Left forelimb (tissue), 1 donor: ENCODE measurements around the gene SLC22A16.

Source experiments
- DNase-seq: peaks from one replicate; pipeline ENCODE4 v3.0.0-alpha.2; 2018; ENCODE audit warnings: low spot score

The SLC22A16 gene

DNA sequence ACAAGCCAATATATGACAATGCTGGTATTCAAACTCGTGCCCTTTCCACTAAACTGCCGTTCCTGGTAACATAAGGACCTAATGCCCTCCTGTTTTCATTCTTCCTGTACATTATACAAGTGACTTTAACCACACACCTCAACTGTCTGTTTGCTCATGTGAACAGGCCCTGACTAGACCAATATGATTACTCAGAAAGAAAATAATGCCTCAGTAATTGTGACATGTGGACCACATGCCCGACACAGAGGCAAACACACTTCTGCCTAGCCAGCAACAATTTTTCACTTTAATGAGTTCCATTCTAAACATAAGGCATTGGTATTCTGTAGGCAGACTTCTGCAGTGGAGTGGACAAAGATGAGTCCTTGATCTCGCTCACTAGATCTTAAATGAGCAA lies 30.0 kb downstream of the SLC22A16 start:
- DNase-seq, result no peak

DNA sequence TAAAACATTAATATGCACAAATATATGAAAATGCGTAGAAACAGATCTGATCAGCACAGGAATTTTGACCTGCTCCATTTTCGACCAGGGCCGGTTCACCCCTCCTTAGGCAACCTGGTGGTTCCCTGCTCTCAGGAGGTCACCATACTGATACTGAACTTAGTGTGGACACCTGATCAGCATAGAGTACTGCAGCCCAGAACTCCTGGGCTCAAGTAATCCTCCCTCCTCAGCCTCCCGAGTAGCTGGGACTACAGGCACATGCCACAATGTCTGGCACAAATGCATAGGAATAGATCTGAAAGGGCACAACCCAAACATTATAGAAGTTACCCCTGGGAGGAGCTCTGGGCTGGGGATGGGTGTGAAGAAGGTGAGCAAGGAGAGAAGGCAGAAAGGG lies 36.4 kb downstream of the SLC22A16 start:
- no peak for DNase-seq

DNA sequence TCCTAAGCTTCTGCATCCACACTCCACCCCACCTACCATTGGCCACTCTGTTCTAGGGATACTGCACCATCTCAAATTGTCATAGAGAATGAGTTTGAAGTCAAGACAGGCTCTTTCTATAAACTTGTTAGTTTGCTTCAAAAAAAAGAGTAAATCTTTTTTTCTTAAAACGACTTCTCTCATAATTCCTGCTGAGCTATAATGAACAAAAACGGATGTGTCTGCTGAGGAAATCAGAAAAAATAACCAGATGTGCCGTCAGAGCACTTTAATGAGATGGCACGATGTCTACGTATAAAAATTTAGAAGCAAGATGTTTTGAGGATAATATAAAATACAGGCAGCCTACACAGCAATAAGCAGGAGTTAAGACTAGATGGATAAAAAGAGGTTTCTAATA lies 37.1 kb downstream of the SLC22A16 start:
- no peak for DNase-seq

DNA sequence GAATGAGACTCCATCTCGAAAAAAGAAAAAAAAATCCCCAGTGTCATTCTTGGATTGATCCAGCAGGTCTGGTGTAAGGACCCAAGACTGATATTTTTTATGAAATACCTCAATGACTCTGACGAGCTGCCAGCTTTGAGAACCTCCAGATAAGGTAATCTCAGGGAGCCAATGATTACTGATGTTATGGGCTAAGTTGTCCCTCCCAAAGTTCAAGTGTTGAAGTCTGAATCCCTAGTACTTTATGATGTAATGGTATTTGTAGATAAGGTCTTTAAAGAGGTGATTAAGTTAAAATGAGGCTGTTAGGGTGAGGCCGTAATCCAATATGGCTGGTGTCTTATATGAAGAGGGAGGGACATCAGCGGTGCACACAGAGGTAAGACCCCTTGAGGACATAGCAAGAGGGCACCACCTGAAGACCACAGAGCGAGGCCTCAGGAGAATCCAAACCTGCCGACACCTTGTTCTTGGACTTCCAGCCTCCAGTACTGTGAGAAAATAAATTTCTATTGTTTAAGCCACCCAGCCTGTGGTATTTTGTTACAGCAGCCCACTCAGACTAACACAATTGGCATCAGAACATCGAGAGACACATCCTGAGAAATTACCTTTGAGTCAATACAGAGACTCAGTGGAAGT lies 41.3 kb downstream of the SLC22A16 start:
- DNase-seq, result no peak

DNA sequence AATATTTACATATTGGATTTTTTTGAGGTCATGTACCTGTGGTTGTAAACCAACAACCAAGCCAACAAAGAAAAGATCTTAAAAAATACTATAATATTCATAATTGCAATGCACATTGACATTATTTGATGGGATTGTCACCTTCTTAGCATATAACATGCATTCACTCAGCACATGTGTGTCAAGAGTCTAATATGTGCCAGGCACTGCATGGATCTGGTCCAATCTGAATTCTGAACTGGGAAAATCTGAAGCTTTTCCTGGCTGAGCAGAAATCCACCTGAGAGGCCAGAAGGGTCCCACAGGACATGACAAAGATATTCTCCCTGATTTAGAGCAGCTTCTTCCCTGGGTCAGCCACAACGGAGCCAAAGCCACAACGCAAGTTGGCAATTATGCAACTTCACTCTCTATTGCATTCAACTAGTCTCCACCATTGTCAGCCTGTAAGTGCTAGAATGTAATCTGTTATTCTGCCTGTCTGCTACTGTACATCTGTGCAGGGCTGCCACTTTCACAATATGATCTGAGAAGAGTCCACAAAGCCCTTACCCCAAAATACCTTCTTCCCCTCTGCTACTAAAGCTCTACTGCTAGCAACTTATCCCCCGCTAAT lies 44.0 kb downstream of the SLC22A16 start:
- DNase-seq, result no peak

DNA sequence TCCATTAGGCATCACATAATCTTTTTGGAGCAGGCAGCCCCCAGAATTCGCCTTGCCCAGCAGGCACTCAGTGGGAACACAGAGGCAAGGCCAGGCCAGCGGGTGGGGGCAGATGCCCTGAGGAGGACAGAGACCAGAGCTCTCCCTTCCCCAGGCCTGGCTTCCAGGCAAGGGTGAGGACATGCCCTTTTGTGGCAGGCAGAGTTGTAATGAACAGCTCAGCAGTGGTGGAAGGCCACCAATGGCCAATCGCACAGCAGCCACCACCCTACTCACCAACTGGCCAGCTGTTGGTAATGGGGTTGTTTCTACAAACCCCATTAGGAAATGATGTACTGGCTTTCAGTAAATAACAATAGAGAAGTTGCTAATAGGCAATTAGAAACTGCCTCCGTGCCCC lies 45.7 kb downstream of the SLC22A16 start:
- no peak for DNase-seq

DNA sequence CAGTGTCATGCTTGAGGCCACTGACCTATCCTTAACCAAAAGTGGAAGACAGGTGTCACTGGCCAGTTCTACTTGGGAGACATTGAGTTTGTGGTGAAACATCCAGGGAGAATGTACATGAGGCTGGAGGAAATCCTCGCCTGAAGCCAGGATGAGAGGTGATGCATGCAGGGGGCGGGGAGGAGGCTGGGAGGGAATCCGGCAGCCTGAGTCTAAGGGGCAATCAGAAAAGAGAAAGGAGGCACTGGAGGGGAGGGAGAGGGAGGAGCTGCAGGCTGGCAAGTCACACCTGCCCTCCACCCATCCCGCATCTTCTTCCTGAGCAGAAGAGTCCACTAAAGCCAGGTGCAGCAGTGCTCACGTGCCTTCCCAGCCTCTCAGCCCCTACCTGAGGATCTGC lies 46.2 kb downstream of the SLC22A16 start:
- no peak for DNase-seq

DNA sequence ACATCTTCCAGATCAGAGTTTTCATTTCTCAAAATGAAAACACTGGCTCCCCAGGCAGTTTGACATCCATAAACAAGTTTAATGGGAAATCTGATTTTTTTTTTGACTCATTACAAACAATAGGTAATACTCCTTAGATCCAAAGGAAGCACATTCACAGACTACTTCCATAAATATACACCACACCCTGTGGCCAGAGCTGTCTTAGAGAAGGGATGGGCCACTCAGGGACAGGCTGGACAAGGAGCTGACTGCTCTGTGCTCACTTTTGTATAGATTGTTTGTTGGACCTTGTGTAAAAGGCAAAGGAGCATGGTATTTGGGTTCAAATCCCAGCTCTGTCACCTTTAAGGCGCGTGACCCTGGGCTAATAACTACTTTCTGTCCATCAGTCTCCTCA lies 48.3 kb downstream of the SLC22A16 start:
- no peak for DNase-seq

DNA sequence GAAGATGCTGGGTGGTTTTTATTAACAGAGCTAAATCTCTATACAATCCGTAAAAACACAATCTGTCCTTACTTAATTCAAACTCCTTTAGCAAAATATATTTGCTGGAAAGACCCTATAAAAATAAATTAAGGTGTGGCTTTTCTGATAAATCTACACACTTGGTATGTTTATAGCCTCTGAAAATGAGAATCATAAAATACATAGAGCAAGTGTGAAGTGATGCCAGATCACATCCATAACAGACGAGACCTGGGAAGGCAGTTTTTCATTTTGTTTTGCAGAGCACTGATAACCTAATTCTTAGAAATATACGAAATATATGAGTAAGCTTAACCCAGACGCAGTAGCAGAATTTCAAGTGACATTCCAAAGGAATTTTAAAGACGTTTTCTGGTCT lies 50.6 kb downstream of the SLC22A16 start:
- no peak for DNase-seq

DNA sequence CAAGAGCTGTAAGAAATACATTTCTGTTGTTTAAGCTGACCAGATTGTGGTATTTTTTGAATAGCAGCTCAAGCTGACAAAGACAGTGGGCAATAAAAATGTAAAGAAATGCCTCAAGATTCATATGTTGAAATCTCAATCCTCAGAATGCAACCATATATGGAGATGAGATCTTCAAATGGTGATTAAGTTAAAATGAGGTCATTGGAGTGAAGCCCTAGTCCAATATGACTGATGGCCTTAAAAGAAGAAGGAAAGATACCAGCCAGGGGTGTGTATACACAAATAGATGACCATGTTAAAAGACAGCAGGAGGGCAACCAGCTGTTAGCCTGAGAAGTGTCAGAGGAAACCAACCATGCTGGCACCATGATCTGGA lies 54.0 kb downstream of the SLC22A16 start:
- no peak for DNase-seq

DNA sequence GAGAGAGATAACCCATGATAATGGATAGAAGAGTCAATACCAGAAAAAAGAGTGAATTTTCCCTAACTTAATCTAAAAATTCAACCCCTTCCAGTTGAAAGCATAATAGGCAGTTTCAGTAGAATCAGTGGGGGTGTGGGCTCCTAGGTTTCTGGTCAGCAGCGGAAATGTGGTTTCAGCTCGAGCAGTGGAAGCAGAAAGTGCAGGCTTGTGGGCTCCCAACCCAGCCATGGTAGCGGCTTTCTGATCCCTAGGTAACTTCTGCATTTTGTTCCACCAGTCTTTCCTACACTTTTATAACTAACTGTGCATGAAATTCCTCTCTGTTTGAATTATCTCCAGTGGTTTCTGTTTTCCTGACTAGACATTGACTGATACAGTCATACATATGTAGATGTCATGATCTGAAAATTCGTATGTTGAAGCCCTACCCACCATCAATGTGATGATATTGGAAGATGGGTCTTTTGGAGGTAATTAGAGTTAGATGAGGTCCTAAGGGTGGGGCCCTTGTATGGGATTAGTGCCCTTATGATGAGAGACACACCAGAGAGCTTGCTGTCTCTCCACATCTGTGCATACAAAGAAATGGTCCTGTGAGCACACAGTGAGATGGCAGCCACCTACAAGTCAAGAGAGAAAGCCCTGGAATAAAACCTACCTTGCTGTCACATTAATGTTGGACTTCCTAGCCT lies 54.5 kb downstream of the SLC22A16 start:
- no peak for DNase-seq

DNA sequence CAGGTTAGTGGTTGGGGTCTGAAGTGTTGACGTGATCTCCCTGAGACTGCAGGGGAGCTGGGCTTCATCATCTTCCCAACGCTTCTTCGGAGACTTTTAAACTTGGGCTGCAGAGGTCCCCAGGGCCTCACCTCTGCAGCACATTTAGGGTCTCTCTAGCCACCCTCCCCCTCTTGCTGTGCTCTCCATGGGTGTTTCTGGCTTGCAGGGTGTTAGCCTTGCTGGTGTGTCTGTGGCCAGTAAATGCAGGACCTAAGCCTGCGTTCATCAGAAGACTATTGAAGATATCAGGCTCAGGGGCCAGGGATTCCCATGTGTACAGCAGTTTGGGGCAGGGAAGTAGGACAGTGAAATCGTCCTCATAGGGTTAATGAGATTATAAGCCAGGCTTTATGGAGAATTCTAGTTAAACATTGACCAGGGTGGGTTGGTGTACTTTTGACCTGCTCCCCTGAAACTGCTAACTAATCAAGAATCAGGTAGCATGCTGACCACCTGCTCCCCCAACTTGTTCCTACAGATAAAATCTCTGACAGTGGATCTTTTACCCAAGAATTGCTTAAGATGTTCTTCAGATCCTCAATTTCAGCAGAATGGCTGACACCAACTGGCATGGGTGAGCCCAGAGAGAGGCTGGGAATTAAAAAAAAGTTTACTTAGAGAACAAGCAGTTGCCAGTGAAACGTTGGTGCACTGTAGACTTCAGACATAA lies 57.2 kb downstream of the SLC22A16 start:
- no peak for DNase-seq

DNA sequence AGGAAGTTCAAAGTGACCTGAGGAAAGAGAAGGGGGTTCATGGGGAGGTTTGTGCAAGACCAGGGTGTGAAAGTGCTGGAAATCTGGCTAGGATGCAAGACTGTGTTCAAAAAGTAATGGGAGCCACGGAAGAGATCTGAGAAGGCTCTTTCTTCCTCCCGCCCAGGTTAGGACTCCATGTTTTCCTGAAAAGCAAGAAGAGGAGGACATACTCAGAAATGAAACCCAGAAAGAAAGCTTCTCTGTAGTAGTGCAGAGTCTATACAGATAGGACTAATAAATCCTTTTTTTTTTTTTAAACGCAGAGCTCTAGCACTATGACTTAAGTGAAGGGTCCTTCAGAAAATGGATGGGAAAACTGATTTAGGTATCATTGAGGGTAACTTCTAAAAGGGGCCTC lies 57.8 kb downstream of the SLC22A16 start:
- no peak for DNase-seq

DNA sequence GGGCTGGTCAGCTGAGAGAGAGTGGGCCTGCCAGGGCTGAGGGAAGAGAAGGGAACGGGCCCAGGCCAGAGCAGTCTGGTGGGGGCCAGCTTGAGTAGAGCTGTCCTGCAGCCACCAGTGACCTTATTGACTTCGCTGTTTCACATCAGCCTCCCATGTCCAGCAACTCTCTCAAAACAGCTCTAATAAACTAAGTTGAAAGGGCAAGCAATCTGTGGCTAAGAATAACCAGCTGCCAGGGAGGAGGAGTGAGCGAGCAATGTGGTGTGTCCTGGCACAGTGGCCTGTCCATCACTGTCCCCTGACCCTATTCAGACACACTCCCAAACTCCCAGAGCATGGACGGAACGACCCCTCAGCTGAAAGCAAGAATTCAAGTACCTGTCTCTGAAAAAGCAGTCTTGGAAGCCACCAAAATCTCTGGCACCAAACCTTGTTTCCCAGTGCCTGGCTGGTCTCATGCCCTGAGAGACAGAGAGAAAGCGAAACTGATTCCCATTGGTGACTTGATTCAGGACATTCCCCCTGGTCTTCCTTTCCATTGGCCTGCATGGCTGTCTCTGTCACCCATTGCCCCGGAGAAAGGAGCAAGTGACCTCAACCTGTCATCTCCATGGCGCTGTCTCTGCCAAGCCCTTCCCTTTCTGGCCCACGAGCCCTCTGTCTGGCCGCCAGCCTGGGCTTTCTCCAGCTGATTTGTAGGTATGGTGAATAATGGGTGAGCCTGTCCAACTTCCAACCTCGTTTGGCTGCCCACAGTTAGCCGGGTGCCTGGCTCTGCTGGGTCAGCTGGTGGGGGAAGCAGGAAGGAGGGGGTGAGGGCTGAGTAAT lies 61.1 kb downstream of the SLC22A16 start, which contains the start of gene DDO:
TSS of gene DDO (minus strand) at position 490 of the 831 bp plus-strand sequence. CDS start 2,113 bp downstream, outside the sequence.
- DNase-seq, result no peak

DNA sequence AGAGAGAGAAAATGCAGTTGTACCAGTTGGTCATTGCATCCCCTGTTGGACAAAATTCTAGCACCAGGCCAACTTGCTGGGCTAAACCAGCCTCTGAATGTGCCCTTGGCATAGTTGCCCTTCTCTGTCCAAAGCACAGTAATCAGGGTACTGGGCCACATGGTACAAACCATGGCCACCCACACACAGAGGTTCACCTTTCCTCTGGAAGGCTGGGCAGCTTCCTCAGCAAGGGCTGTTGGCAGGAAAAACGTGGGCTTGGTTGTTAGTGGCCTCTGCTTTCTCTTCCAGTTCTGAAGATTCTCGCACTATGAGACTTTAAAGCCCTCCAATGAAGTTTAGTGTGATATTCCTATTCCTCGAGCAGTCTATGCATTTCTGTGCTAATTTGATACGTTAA lies 61.7 kb downstream of the SLC22A16 start:
- DNase-seq, result no peak

DNA sequence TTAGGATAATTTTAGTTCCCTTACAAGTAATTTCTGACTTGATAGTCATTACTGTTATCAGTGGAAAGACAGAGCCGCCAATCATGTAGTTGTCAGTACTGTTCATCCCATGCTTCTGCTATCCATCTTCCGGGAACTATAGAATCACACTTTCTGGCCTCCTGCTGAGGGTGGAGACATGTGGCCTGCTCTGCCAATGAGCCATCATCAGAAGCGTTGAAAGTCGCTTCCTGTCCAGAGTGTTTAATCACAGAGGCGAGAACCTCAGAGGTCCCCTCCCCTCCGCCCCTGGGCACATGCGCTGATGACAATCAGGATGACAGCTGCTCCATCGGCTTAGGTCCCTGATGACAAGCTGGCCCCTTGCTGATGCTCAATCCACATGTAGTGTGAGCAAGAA lies 64.1 kb downstream of the SLC22A16 start:
- DNase-seq, result no peak

DNA sequence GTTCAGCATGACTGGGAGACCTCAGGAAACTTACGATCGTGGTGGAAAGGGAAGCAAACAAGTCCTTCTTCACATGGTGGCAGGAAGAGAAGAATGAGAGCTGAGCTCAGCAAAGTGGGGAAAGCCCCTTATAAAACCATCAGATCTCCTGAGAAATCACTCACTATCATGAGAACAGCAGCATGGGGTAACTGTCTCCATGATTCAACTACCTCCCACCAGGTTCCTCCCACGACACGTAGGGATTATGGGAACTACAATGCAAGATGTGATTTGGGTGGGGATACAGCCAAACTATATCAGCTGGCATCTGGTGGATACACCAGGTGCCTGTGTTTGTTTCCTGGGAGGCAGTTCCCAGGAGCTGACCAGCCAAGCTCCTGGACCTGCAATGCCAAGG lies 65.9 kb downstream of the SLC22A16 start:
- DNase-seq, result no peak

DNA sequence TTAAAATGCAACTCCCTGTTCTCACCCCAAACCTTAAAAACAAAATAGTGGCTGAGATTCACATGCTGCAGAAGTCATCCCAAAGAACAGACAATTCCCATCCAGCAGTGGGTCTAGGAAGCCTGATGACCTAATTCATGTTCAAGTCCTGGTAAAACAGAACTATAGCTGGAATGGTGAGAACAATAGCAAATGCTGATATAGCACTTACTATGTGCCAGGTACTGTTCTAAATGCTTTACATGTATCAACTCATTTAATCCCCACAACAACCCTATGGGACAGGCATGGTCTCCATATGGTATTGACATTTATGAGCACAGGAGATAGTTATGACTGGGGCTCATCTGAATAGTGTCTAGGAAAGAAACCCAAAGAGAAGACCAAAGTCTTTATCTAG lies 66.6 kb downstream of the SLC22A16 start:
- DNase-seq, result no peak

DNA sequence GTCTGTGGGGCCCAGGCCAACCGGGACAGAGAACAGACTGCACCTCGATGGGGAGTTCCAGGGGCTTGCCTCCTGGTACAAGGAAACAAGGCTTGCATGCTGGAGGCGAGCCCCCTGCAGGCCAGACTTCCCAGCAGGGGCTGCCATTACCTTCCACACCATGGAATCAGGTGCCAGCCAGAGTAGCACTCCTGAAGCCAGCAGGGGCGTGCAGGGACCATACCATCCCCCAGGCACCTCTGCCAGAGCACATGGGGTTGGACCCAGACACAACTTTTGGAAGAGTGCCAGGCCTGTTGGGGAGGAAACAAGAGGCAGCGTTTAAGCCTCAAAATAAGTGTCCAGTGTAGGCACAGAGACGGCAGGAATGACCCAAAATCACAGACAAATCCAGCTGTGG lies 67.5 kb downstream of the SLC22A16 start:
- no peak for DNase-seq

DNA sequence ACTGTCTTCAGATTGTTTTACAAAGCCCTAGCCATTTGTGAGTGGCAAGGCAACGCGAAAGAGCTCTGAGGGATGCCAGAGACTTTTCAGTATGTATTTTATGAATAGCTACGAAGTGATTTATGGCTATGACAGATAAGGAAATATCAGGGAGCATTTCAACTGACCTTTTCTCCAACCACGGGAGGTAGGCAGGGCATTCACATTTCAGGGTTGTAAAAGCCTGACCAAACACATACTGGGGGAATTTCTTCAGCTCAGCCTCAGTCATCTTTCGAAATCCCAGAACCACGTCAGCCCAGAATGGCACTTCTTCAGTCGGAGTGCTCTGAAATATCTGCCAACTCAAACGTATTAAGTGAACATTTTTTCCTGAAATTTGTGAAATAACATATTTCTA lies 71.8 kb downstream of the SLC22A16 start:
- no peak for DNase-seq

DNA sequence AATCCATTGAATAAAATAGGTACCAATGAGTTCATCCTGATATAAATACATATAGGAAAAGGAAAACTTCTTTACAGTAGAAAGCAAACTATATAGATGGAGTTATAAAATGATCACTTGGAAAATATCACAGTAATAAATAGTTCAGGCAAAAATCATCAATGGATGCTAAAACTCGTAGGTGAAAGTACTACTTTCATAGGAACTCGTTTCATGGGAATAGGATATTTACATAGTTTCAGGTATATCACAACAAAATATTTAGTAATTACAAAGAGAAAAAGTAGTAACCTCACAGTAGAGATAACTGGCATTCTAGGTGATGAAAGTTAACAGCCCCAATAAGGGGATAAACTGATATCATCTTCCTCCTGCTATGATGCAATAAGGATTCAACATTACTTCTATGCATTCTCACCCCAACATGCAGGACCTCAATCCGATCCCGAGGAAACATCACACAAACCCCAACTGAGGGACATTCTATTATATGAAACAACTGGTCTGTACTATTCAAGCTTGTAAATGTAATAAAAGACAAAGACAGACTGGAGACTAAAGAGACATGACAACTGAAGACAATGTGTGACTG lies 74.7 kb downstream of the SLC22A16 start:
- no peak for DNase-seq

DNA sequence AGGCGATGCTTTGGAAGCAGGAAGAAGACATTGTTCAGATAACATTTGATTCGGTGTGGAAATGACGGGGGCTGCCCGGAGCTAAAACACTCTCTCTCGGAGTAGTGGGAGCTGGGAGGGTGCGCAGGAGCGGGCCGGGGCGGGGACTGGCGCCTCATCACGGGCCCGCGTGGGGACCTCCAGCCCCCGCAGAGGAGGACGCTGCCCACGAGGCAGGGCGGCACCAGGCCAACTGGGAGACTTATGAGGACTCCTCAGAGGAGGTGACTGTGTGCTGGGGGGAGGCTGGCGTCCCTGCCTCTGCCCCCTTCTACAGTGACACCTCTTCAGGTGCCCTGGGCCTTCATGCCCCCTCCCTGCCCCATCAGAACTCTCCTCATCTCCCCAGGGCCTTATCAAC lies 76.2 kb downstream of the SLC22A16 start:
- no peak for DNase-seq
